Liver (tissue), 9 donors: Measurements from ENCODE around the gene CDKN2B-AS1. TPM values are rescaled to one million over a fixed set of nuclear protein-coding genes. Genes with fewer than 3 reads are reported as not detected.

Experiments used
- DNase-seq: peaks from one replicate; pipeline ENCODE4 v3.0.0-alpha.2; 2017; ENCODE audit warnings: low spot score
- H3K27ac ChIP-seq, 2 donors: one replicate each; pipeline ENCODE4 v1.7.0; 2013; ENCODE audit warnings: inconsistent platforms in 2 of 2, low read length in 2 of 2, control low read depth in 1 of 2, low read depth in 1 of 2, mild to moderate bottlenecking in 1 of 2
- H3K27me3 ChIP-seq, 4 donors: one replicate each; pipeline versions ENCODE4 v1.6.1 to v1.7.0; 2013; ENCODE audit warnings: low read length in 3 of 4, inconsistent platforms in 1 of 4, mild to moderate bottlenecking in 1 of 4, moderate library complexity in 1 of 4; ENCODE audit not compliant: control insufficient read depth in 4 of 4, insufficient read depth in 4 of 4
- H3K36me3 ChIP-seq, 4 donors: one replicate each; pipeline versions ENCODE4 v1.6.1 to v1.7.0; 2013; ENCODE audit warnings: low read length in 3 of 4, mild to moderate bottlenecking in 3 of 4, low read depth in 1 of 4, moderate library complexity in 1 of 4; ENCODE audit not compliant: control insufficient read depth in 4 of 4, insufficient read depth in 3 of 4
- H3K4me1 ChIP-seq, 4 donors: one replicate each; pipeline versions ENCODE4 v1.6.1 to v1.7.0; 2013; ENCODE audit warnings: low read length in 3 of 4, mild to moderate bottlenecking in 3 of 4, moderate library complexity in 1 of 4; ENCODE audit not compliant: control insufficient read depth in 4 of 4, insufficient read depth in 4 of 4
- H3K4me3 ChIP-seq, 3 donors: one replicate each; pipeline versions ENCODE4 v1.6.1 to v1.7.0; 2013; ENCODE audit warnings: low read length in 3 of 3, control low read depth in 1 of 3, low read depth in 1 of 3, mild to moderate bottlenecking in 1 of 3
- H3K9ac ChIP-seq, 2 donors: one replicate each; pipeline ENCODE4 v1.7.0; 2013; ENCODE audit warnings: low read length in 2 of 2, mild to moderate bottlenecking in 2 of 2, moderate library complexity in 2 of 2, control low read depth in 1 of 2, low read depth in 1 of 2
- H3K9me3 ChIP-seq, 4 donors: one replicate each; pipeline versions ENCODE4 v1.6.1 to v1.7.0; 2013; ENCODE audit warnings: low read length in 3 of 4; ENCODE audit not compliant: control insufficient read depth in 4 of 4
- EGR1 ChIP-seq, 2 donors: IDR thresholded peaks; 2 replicates each; pipeline ENCODE4 v1.6.1; 2016 to 2018; ENCODE audit warnings: antibody characterized with exemption in 2 of 2, low read depth in 2 of 2
- FOXA1 ChIP-seq: IDR thresholded peaks from 2 replicates; pipeline ENCODE4 v1.6.1; 2016; ENCODE audit warnings: antibody characterized with exemption
- FOXA2 ChIP-seq: IDR thresholded peaks from 2 replicates; pipeline ENCODE4 v1.6.1; 2016; ENCODE audit warnings: antibody characterized with exemption
- GABPA ChIP-seq, 2 donors: IDR thresholded peaks in 1 of 2; conservative IDR thresholded peaks in 1 of 2; 2 replicates each; pipeline ENCODE4 v1.6.1; 2016; ENCODE audit warnings: antibody characterized with exemption in 2 of 2, mild to moderate bottlenecking in 1 of 2, moderate library complexity in 1 of 2
- HNF4A ChIP-seq, 2 donors: conservative IDR thresholded peaks; 2 replicates each; pipeline ENCODE4 v1.6.1; 2016; ENCODE audit warnings: antibody characterized with exemption in 2 of 2, mild to moderate bottlenecking in 2 of 2
- HNF4G ChIP-seq: IDR thresholded peaks from 2 replicates; pipeline ENCODE4 v1.6.1; 2016; ENCODE audit warnings: antibody characterized with exemption
- JUND ChIP-seq, 2 donors: IDR thresholded peaks; 2 replicates each; pipeline ENCODE4 v1.6.1; 2016; ENCODE audit warnings: antibody characterized with exemption in 2 of 2
- NR2F2 ChIP-seq: IDR thresholded peaks from 2 replicates; pipeline ENCODE4 v1.6.1; 2016; ENCODE audit warnings: antibody characterized with exemption
- RXRA ChIP-seq, 2 donors: IDR thresholded peaks; 2 replicates each; pipeline ENCODE4 v1.6.1; 2017 to 2018; ENCODE audit warnings: antibody characterized with exemption in 2 of 2, mild to moderate bottlenecking in 1 of 2
- SP1 ChIP-seq: IDR thresholded peaks from 2 replicates; pipeline ENCODE4 v1.6.1; 2018; ENCODE audit warnings: antibody characterized with exemption, mild to moderate bottlenecking
- YY1 ChIP-seq: IDR thresholded peaks from 2 replicates; pipeline ENCODE4 v1.6.1; 2016; ENCODE audit warnings: antibody characterized with exemption, mild to moderate bottlenecking
- WGBS: extraction: QIAGEN DNeasy Blood & Tissue Kit; methylation state at CpG from one replicate; pipeline ENCODE4 v1.1.7; 2013; 5-methylcytosine and 5-hydroxymethylcytosine counted together
- polyA plus RNA-seq, 2 donors: library from polyadenylated mRNA; stranded (reverse) in 1 of 2; unstranded in 1 of 2; fragments of 200-250 nt in 1 of 2; fragments of >200 nt in 1 of 2; fragmentation: Nextera tagmentation in 1 of 2; extraction: Ambion mirVana in 1 of 2; gene quantifications; one replicate each; pipeline versions ENCODE4 v1.2.1 to v1.2.3, GENCODE V29; 2013 to 2015
- total RNA-seq, 2 donors: library from RNA; depleted of rRNA; stranded (reverse); fragments of >200 nt; gene quantifications; one replicate each; pipeline ENCODE4 v1.2.3, GENCODE V29; 2014
- TF ChIP-seq, protein P1 (sequence below): IDR thresholded peaks from 2 replicates; pipeline ENCODE4 v1.6.1; 2016; ENCODE audit warnings: antibody characterized with exemption
- TF ChIP-seq, protein P2 (sequence below): IDR thresholded peaks from 2 replicates; pipeline ENCODE4 v1.6.1; 2016; ENCODE audit warnings: antibody characterized with exemption
- TF ChIP-seq, protein P3 (sequence below): IDR thresholded peaks from 2 replicates; pipeline ENCODE4 v1.6.1; 2016; ENCODE audit warnings: antibody characterized with exemption, mild to moderate bottlenecking
- donor health status: healthy.
- donor health status: healthy.
- donor health status: healthy.
- donor health status: healthy.
- donor health status: healthy.

CDKN2B-AS1 gene
- total and polyA plus RNA-seq, 4 donors: 0.08 to 0.42 TPM; not detected in 2

DNA sequence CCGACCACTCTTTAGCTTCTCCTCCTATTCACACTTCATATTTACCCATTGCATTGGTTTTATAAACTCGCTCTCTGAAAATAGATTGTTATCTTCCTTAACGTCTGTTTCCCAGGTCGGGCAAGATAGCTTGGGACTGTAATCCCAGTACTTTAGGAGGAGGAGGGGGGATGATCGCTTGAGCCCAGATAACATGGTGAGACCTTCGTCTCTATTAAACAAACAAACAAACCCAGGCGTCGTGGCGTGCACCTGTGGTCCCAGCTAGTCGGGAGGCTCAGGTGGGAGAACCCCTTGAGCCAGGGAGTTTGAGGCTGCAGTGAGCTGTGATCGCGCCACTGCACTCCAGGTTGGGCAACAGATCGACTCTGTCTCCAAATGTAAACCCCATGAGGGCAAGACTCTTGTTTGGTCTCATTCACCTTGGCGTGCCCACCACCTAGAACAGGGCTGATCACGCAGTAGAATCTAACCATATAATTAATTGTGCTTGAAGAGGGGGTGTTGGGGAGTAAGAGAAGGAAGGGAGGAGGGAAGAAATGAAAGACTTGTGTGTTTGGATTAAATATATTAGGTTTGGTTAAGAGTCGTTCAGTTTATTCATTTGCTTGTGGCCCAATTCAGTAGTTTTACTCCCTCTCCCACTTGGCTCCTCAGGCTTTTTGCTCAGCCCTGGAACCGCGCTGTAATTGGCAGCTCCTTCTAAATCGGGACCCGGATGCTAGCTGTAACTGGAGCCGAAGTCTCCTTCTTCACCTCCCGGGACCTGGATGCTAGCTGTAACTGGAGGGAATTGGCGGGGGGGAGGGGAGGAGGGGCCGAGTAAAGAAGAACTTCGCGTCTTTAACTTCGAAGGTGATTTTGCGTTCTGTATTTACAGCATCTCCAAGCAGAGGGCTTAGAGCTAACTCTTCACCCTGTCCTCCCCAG is 25.3 kb upstream of the CDKN2B-AS1 start:
- H3K9me3 ChIP-seq: peaks cover 0 to 18% (median 1%) of the 10 kb centered on the region in 4 donors
- TF ChIP-seq FOXA1 (no peak), RXRA (IDR thresholded peaks at IDR 0.05) (no peak), NR2F2 (no peak), GABPA (IDR thresholded peaks at IDR 0.05 in 1 of 2, conservative IDR thresholded peaks at IDR 0.05 in 1 of 2) (no peak), JUND (IDR thresholded peaks at IDR 0.05) (no peak), EGR1 (IDR thresholded peaks at IDR 0.05; ENCODE audit: low read depth in 2 of 2) (no peak), SP1 (no peak), FOXA2 (no peak), HNF4G (no peak), HNF4A (conservative IDR thresholded peaks at IDR 0.05) (no peak)
- TF ChIP-seq, protein P1, sequence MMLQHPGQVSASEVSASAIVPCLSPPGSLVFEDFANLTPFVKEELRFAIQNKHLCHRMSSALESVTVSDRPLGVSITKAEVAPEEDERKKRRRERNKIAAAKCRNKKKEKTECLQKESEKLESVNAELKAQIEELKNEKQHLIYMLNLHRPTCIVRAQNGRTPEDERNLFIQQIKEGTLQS: no peak
- 8% methylated on average over 28 of the region's 28 CpGs for WGBS
- H3K27ac ChIP-seq: no peak overlapping the region
- H3K4me3 ChIP-seq: no peak overlapping the region
- H3K27me3 ChIP-seq: peaks cover 3 to 42% (median 24%) of the 10 kb centered on the region in 4 donors
- no peaks in the 10 kb centered on the region for H3K36me3 ChIP-seq
- H3K4me1 ChIP-seq: peaks cover 11 to 20% (median 13%) of the 10 kb centered on the region in 4 donors
- H3K9ac ChIP-seq: no peak overlapping the region
- DNase-seq: no peak

DNA sequence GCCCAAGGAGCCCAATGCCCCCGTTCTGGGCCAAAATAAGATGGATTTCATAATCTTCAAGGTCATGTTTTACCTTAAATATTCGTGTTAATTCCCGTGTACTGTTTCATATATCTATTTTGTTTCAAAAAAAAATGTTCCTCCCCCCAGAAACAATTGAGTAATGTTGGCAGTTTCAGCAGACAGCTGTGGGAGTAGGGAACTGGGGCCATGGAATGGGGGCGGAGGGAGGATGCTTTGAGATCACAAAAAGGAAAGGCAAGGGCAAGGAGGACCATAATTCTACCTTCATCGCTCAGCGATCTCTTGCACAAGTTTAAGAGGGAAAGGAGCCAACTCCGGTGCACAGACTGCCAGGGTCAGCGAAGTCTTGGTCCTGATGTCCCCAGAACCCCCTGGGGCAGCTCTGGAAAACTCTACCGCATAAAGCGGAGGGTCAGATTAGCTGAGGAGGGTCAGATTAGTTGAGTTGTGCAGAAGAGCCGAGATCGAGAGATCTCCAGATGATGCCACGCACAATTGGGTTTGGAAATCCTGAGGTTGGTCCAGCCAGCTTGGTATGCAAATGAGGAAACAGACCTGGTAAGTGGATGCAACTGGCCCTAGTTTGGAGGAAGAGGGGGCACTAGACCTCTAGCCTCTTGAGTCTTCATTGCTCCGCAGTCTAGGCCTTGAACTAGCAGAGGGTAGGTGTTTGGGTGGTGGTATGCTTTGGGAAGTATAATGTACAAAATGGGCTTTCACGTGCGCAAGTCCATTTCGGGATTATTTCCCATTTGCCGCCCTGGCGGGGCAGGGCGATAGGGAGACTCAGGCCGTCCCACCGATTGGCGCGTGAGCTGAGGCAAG is 24.4 kb upstream of the CDKN2B-AS1 start:
- DNase-seq: no peak
- no peak for TF ChIP-seq YY1
- Histone ChIP-seq H3K4me3 (no peak overlapping the region), H3K27ac (no peak overlapping the region), H3K36me3 (no peaks in the 10 kb centered on the region), H3K27me3 (peaks cover 3 to 44% (median 27%) of the 10 kb centered on the region in 4 donors), H3K4me1 (peaks cover 11 to 24% (median 17%) of the 10 kb centered on the region in 4 donors), H3K9ac (no peak overlapping the region), H3K9me3 (peaks cover 0 to 18% (median 1%) of the 10 kb centered on the region in 4 donors)
- WGBS: 15% methylated on average over 24 of the region's 24 CpGs

DNA sequence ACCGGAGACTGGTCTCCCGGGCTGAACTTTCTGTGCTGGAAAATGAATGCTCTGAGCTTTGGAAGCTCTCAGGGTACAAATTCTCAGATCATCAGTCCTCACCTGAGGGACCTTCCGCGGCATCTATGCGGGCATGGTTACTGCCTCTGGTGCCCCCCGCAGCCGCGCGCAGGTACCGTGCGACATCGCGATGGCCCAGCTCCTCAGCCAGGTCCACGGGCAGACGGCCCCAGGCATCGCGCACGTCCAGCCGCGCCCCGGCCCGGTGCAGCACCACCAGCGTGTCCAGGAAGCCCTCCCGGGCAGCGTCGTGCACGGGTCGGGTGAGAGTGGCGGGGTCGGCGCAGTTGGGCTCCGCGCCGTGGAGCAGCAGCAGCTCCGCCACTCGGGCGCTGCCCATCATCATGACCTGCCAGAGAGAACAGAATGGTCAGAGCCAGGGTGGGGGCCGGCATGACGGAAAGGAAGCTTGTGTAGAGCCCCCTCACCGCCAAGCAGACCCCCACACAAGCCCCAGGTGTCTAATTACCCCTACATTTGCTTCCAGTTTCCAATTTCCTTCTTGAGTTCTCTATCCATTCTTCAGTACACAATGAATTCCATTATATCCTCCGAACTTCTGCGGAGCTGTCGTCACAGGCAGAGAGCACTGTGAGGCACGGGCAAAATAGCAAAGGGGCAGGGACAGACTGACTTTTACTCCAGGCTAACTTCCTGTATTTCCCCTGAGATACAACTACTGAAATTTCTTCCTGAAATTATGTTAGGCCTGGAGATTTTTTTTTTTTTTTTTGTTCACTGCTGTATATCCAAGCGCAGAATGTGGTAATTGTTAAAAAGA is 23.6 kb upstream of the CDKN2B-AS1 start:
- TF ChIP-seq, protein P2, sequence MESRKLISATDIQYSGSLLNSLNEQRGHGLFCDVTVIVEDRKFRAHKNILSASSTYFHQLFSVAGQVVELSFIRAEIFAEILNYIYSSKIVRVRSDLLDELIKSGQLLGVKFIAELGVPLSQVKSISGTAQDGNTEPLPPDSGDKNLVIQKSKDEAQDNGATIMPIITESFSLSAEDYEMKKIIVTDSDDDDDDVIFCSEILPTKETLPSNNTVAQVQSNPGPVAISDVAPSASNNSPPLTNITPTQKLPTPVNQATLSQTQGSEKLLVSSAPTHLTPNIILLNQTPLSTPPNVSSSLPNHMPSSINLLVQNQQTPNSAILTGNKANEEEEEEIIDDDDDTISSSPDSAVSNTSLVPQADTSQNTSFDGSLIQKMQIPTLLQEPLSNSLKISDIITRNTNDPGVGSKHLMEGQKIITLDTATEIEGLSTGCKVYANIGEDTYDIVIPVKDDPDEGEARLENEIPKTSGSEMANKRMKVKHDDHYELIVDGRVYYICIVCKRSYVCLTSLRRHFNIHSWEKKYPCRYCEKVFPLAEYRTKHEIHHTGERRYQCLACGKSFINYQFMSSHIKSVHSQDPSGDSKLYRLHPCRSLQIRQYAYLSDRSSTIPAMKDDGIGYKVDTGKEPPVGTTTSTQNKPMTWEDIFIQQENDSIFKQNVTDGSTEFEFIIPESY: no peak
- TF ChIP-seq, protein P3, sequence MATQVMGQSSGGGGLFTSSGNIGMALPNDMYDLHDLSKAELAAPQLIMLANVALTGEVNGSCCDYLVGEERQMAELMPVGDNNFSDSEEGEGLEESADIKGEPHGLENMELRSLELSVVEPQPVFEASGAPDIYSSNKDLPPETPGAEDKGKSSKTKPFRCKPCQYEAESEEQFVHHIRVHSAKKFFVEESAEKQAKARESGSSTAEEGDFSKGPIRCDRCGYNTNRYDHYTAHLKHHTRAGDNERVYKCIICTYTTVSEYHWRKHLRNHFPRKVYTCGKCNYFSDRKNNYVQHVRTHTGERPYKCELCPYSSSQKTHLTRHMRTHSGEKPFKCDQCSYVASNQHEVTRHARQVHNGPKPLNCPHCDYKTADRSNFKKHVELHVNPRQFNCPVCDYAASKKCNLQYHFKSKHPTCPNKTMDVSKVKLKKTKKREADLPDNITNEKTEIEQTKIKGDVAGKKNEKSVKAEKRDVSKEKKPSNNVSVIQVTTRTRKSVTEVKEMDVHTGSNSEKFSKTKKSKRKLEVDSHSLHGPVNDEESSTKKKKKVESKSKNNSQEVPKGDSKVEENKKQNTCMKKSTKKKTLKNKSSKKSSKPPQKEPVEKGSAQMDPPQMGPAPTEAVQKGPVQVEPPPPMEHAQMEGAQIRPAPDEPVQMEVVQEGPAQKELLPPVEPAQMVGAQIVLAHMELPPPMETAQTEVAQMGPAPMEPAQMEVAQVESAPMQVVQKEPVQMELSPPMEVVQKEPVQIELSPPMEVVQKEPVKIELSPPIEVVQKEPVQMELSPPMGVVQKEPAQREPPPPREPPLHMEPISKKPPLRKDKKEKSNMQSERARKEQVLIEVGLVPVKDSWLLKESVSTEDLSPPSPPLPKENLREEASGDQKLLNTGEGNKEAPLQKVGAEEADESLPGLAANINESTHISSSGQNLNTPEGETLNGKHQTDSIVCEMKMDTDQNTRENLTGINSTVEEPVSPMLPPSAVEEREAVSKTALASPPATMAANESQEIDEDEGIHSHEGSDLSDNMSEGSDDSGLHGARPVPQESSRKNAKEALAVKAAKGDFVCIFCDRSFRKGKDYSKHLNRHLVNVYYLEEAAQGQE: no peak
- TF ChIP-seq YY1 (no peak), GABPA (IDR thresholded peaks at IDR 0.05 in 1 of 2, conservative IDR thresholded peaks at IDR 0.05 in 1 of 2) (no peak)
- no peak overlapping the region for H3K9ac ChIP-seq
- no peak overlapping the region for H3K27ac ChIP-seq
- H3K4me3 ChIP-seq: no peak overlapping the region
- DNase-seq: no peak
- no peaks in the 10 kb centered on the region for H3K36me3 ChIP-seq
- H3K27me3 ChIP-seq: peaks cover 3 to 51% (median 25%) of the 10 kb centered on the region in 4 donors
- 11% methylated on average over 45 of the region's 45 CpGs for WGBS
- H3K4me1 ChIP-seq: peaks cover 7 to 20% (median 15%) of the 10 kb centered on the region in 4 donors
- H3K9me3 ChIP-seq: peaks cover 0 to 18% (median 1%) of the 10 kb centered on the region in 4 donors
